H1 (cell line): Measurements from ENCODE around the gene ABCC6. TPM values are rescaled to one million over a fixed set of nuclear protein-coding genes. Genes with fewer than 3 reads are reported as not detected.

Source experiments
- CHD7 ChIP-seq: fragments of 300-600 bp; sonication (generic); IDR thresholded peaks from 2 replicates; pipeline ENCODE4 v1.7.1; 2012; ENCODE audit warnings: low read length, moderate library complexity, mild to moderate bottlenecking, inconsistent platforms; ENCODE audit not compliant: insufficient replicate concordance
- polyA plus RNA-seq, 7 experiments: library from polyadenylated mRNA; depleted of rRNA in 3 of 7; stranded (reverse) in 5 of 7; unstranded in 2 of 7; fragments of >200 nt in 5 of 7; fragments of 200-250 nt in 2 of 7; gene quantifications; 1 replicate in 5 of 7; 2 replicates in 1 of 7; 4 replicates in 1 of 7; pipeline versions ENCODE4 v1.2.1 to v1.2.3, GENCODE V29; 2011 to 2013; ENCODE audit warnings: missing spikeins in 2 of 7, mixed read lengths in 2 of 7
- total RNA-seq: library from RNA; stranded (reverse); fragmentation: NEBNext Ultra II Directional; extraction: Animal tissue kit (Norgen Biotek cat#: 25700); gene quantifications from 2 replicates; pipeline ENCODE4 v1.2.1, GENCODE V29; 2021

Gene ABCC6
- total and polyA plus RNA-seq, 2 of the 8 experiments (the other 6 are each of a cell fraction or from before 2014, with no cell fraction given): 1.6 to 1.8 TPM

GRCh38 chr16:16169615-16170014, 53.7 kb downstream of the ABCC6 start (continued):
- TF ChIP-seq CHD7: no peak
